ENCODE measurements around the gene FKBP1C.
"Not testable (repeated sequence)": the region's sequence is repeated elsewhere in the genome, so short reads cannot be mapped to it uniquely, and the experiment has no call there.

The FKBP1C gene

GRCh38 chr6:63211343-63211742, at the start of gene FKBP1C:
FKBP1C (plus strand) TSS chr6:63211469.
- DNase-seq (ENCODE audit: low read depth) = not testable (repeated sequence)

GRCh38 chr6:63164047-63164803, 47.0 kb upstream of the FKBP1C start:
- DNase-seq (ENCODE audit: low read depth) = not testable (repeated sequence)

- DNase-seq (ENCODE audit: low read depth) = no peak
These were observed 37.1 kb upstream of the FKBP1C start for GRCh38 chr6:63174173-63174572.

- no peak for DNase-seq (ENCODE audit: low read depth)
These were observed 35.1 kb upstream of the FKBP1C start for GRCh38 chr6:63176181-63176580.

GRCh38 chr6:63180367-63180766, 30.9 kb upstream of the FKBP1C start:
- no peak for DNase-seq (ENCODE audit: low read depth)

GRCh38 chr6:63186970-63187369, 24.3 kb upstream of the FKBP1C start:
- DNase-seq (ENCODE audit: low read depth) = no peak

- DNase-seq (ENCODE audit: low read depth) = no peak
These were observed 22.4 kb upstream of the FKBP1C start for GRCh38 chr6:63188828-63189227.

GRCh38 chr6:63193324-63193723, 17.9 kb upstream of the FKBP1C start:
- no peak for DNase-seq (ENCODE audit: low read depth)

GRCh38 chr6:63197741-63198140, 13.5 kb upstream of the FKBP1C start:
- DNase-seq (ENCODE audit: low read depth) = no peak

- DNase-seq (ENCODE audit: low read depth) = no peak
These were observed 2.1 kb downstream of the FKBP1C start for GRCh38 chr6:63213325-63213724.

GRCh38 chr6:63214816-63215215, 3.5 kb downstream of the FKBP1C start:
- DNase-seq (ENCODE audit: low read depth) = no peak

- no peak for DNase-seq (ENCODE audit: low read depth)
These were observed 12.9 kb downstream of the FKBP1C start for GRCh38 chr6:63224179-63224578.

GRCh38 chr6:63225987-63226386, 14.7 kb downstream of the FKBP1C start:
- not testable (repeated sequence) for DNase-seq (ENCODE audit: low read depth)

- DNase-seq (ENCODE audit: low read depth) = not testable (repeated sequence)
These were observed 16.9 kb downstream of the FKBP1C start for GRCh38 chr6:63227928-63228894.

- not testable (repeated sequence) for DNase-seq (ENCODE audit: low read depth)
These were observed 18.8 kb downstream of the FKBP1C start for GRCh38 chr6:63230027-63230426.

- not testable (repeated sequence) for DNase-seq (ENCODE audit: low read depth)
These were observed 19.2 kb downstream of the FKBP1C start for GRCh38 chr6:63230511-63230910.

- DNase-seq (ENCODE audit: low read depth) = no peak
These were observed 25.1 kb downstream of the FKBP1C start for GRCh38 chr6:63236398-63236817.

GRCh38 chr6:63245420-63245819, 34.2 kb downstream of the FKBP1C start:
- no peak for DNase-seq (ENCODE audit: low read depth)

GRCh38 chr6:63245909-63246308, 34.6 kb downstream of the FKBP1C start:
- no peak for DNase-seq (ENCODE audit: low read depth)

- DNase-seq (ENCODE audit: low read depth) = no peak
These were observed 35.3 kb downstream of the FKBP1C start for GRCh38 chr6:63246581-63246980.

GRCh38 chr6:63249875-63250482, 38.7 kb downstream of the FKBP1C start:
- no peak for DNase-seq (ENCODE audit: low read depth)

GRCh38 chr6:63259153-63259552, 47.9 kb downstream of the FKBP1C start:
- DNase-seq (ENCODE audit: low read depth) = no peak

All from stimulated activated CD8-positive, alpha-beta memory T cell treated with anti-CD3 and anti-CD28 coated beads, Interleukin-15, amount 100 ng/mL, for 1 hour (primary cell).